SK-N-SH (cell line): Measurements from ENCODE around the gene CALHM1. TPM values are rescaled to one million over a fixed set of nuclear protein-coding genes. Genes with fewer than 3 reads are reported as not detected.
A peak's percentile ranks its signal among the peaks of the same experiment; 100 is the strongest.

Experiments used
- CTCF ChIA-PET: fragments of 300-600, 350-600 bp; formaldehyde crosslinking; extraction: SDS; loops from one replicate; lab custom pipeline; 2021; lab: Yijun Ruan, JAX
- POLR2A ChIA-PET: fragments of 350-600 bp; sonication (Branson Sonifier 250); formaldehyde crosslinking; extraction: SDS; loops from one replicate; lab custom pipeline; 2020; ENCODE audit warnings: antibody characterized with exemption, inconsistent platforms; lab: Yijun Ruan, JAX
- DNase-seq: peaks from one replicate; pipeline ENCODE4 v3.0.0; 2012
- H2AFZ ChIP-seq: fragments of 200-600 bp; sonication (generic); 2 replicates; pipeline ENCODE4 v1.8.1; 2016; ENCODE audit warnings: antibody characterized with exemption, mild to moderate bottlenecking, low read depth
- H3F3A ChIP-seq: fragments of 200-600 bp; sonication (generic); replicated peaks from 2 replicates; pipeline ENCODE3; 2016; ENCODE audit warnings: antibody characterized with exemption, mild to moderate bottlenecking; ENCODE audit not compliant: insufficient read depth
- H3K27ac ChIP-seq, 2 experiments: fragments of 200-500 bp in 1 of 2; fragments of 200-600 bp in 1 of 2; sonication (Bioruptor generic) in 1 of 2; sonication (generic), shearing (Covaris generic) in 1 of 2; 2 replicates each; pipeline versions ENCODE4 v1.5.1 to v1.6.1; 2014 to 2016; ENCODE audit warnings: low read depth in 2 of 2, inconsistent platforms in 1 of 2, low read length in 1 of 2, mild to moderate bottlenecking in 1 of 2, mixed read lengths in 1 of 2
- H3K27me3 ChIP-seq: fragments of 200-600 bp; sonication (generic), shearing (Covaris generic); 2 replicates; pipeline ENCODE4 v1.6.1; 2016; ENCODE audit warnings: mixed run types; ENCODE audit not compliant: insufficient read depth
- H3K36me3 ChIP-seq, 2 experiments: fragments of 200-500 bp in 1 of 2; fragments of 200-600 bp in 1 of 2; sonication (Bioruptor generic) in 1 of 2; sonication (generic) in 1 of 2; replicated peaks in 1 of 2; 2 replicates each; pipeline versions ENCODE3 to v1.5.1; 2014 to 2016; ENCODE audit warnings: low read length in 1 of 2, mild to moderate bottlenecking in 1 of 2; ENCODE audit not compliant: insufficient read depth in 2 of 2, control insufficient read depth in 1 of 2
- H3K4me1 ChIP-seq, 2 experiments: fragments of 200-500 bp in 1 of 2; fragments of 200-600 bp in 1 of 2; sonication (Bioruptor generic) in 1 of 2; sonication (generic), shearing (Covaris generic) in 1 of 2; 2 replicates each; pipeline versions ENCODE4 v1.5.1 to v1.6.1; 2014 to 2016; ENCODE audit warnings: low read depth in 1 of 2, low read length in 1 of 2, mixed run types in 1 of 2; ENCODE audit not compliant: insufficient read depth in 2 of 2, control insufficient read depth in 1 of 2
- H3K4me2 ChIP-seq: fragments of 200-600 bp; sonication (generic), shearing (Covaris generic); 2 replicates; pipeline ENCODE4 v1.6.1; 2017; ENCODE audit warnings: mixed run types
- H3K4me3 ChIP-seq, 2 experiments: fragments of 200-500 bp in 1 of 2; fragments of 200-600 bp in 1 of 2; sonication (Bioruptor generic) in 1 of 2; sonication (generic), shearing (Covaris generic) in 1 of 2; 2 replicates each; pipeline versions ENCODE4 v1.5.1 to v1.8.1; 2014 to 2016; ENCODE audit warnings: low read depth in 2 of 2, inconsistent platforms in 1 of 2, low read length in 1 of 2, mild to moderate bottlenecking in 1 of 2, mixed read lengths in 1 of 2, moderate library complexity in 1 of 2
- H3K79me2 ChIP-seq: fragments of 200-600 bp; sonication (generic); 2 replicates; pipeline ENCODE4 v1.8.1; 2017; ENCODE audit warnings: mild to moderate bottlenecking; ENCODE audit not compliant: insufficient read depth
- H3K9ac ChIP-seq: fragments of 200-600 bp; sonication (generic); 2 replicates; pipeline ENCODE4 v1.6.1; 2017; ENCODE audit warnings: mixed run types
- H3K9me2 ChIP-seq: fragments of 200-600 bp; sonication (generic); 2 replicates; pipeline ENCODE4 v1.6.1; 2017; ENCODE audit warnings: mixed run types
- H3K9me3 ChIP-seq: fragments of 200-600 bp; sonication (generic); 2 replicates; pipeline ENCODE4 v1.6.1; 2017; ENCODE audit warnings: mixed run types, mild to moderate bottlenecking, moderate library complexity
- H4K20me1 ChIP-seq: fragments of 200-600 bp; sonication (generic); 2 replicates; pipeline ENCODE4 v1.6.1; 2017; ENCODE audit warnings: mild to moderate bottlenecking, mixed run types; ENCODE audit not compliant: insufficient read depth
- EP300 ChIP-seq, 2 experiments: IDR thresholded peaks; 2 replicates each; pipeline versions ENCODE4 v1.4.0 to v1.6.1; 2012; ENCODE audit warnings: borderline replicate concordance in 1 of 2, low read depth in 1 of 2, low read length in 1 of 2
- FOSL2 ChIP-seq: IDR thresholded peaks from 2 replicates; pipeline ENCODE4 v1.4.0; 2012; ENCODE audit warnings: low read depth, mild to moderate bottlenecking, moderate library complexity, borderline replicate concordance
- GABPA ChIP-seq: IDR thresholded peaks from 2 replicates; pipeline ENCODE4 v1.4.0; 2012; ENCODE audit warnings: low read depth, mild to moderate bottlenecking
- GATA2 ChIP-seq: sonication (generic); formaldehyde crosslinking; IDR thresholded peaks from 2 replicates; pipeline ENCODE4 v1.5.0; 2020; ENCODE audit warnings: mild to moderate bottlenecking, missing genetic modification reagents
- JUND ChIP-seq: IDR thresholded peaks from 2 replicates; pipeline ENCODE4 v1.4.0; 2012
- MEF2A ChIP-seq: IDR thresholded peaks from 2 replicates; pipeline ENCODE4 v1.4.0; 2012; ENCODE audit warnings: low read depth, borderline replicate concordance
- MXI1 ChIP-seq: IDR thresholded peaks from 2 replicates; pipeline ENCODE4 v1.6.1; 2012; ENCODE audit warnings: mild to moderate bottlenecking, low read depth, low read length, improper control_type of control experiment
- NFIC ChIP-seq: IDR thresholded peaks from 2 replicates; pipeline ENCODE4 v1.4.0; 2012; ENCODE audit warnings: borderline replicate concordance
- RCOR1 ChIP-seq: fragments of 150-350 bp; IDR thresholded peaks from 2 replicates; pipeline ENCODE4 v1.6.1; 2017; ENCODE audit warnings: antibody characterized with exemption, low read length
- RXRA ChIP-seq: IDR thresholded peaks from 2 replicates; pipeline ENCODE4 v1.4.0; 2012; ENCODE audit warnings: low read depth, mild to moderate bottlenecking, borderline replicate concordance
- SIN3A ChIP-seq: IDR thresholded peaks from 2 replicates; pipeline ENCODE4 v1.6.1; 2012; ENCODE audit warnings: low read depth, mild to moderate bottlenecking, low read length, moderate library complexity, borderline replicate concordance
- SMC3 ChIP-seq: IDR thresholded peaks from 2 replicates; pipeline ENCODE4 v1.6.1; 2012; ENCODE audit warnings: low read depth, low read length, improper control_type of control experiment
- TAF1 ChIP-seq: IDR thresholded peaks from 2 replicates; pipeline ENCODE4 v1.6.1; 2012; ENCODE audit warnings: low read depth, mild to moderate bottlenecking, low read length, moderate library complexity, borderline replicate concordance
- TCF12 ChIP-seq: IDR thresholded peaks from 2 replicates; pipeline ENCODE4 v1.4.0; 2012
- YY1 ChIP-seq: IDR thresholded peaks from 2 replicates; pipeline ENCODE4 v1.4.0; 2012; ENCODE audit warnings: low read depth, mild to moderate bottlenecking
- WGBS: methylation state at CpG from one replicate; pipeline ENCODE4 v1.1.6; 2017; ENCODE audit warnings: low lambda C conversion rate; 5-methylcytosine and 5-hydroxymethylcytosine counted together
- polyA plus RNA-seq, 3 experiments: library from polyadenylated mRNA; depleted of rRNA; stranded (reverse); fragments of >200 nt; gene quantifications; 2 replicates each; pipeline ENCODE4 v1.2.3, GENCODE V29; 2012
- TF ChIP-seq, protein P1 (sequence below): IDR thresholded peaks from 2 replicates; pipeline ENCODE4; 2012
- TF ChIP-seq, protein P2 (sequence below): fragments of 150-350 bp; IDR thresholded peaks from 2 replicates; pipeline ENCODE4 v1.6.1; 2016; ENCODE audit warnings: mild to moderate bottlenecking, low read depth, low read length
- TF ChIP-seq, protein P3 (sequence below): fragments of 150-350 bp; IDR thresholded peaks from 2 replicates; pipeline ENCODE4 v1.6.1; 2017; ENCODE audit warnings: antibody characterized with exemption, low read length, low read depth, borderline replicate concordance
- TF ChIP-seq, protein P4 (sequence below): fragments of 200-600 bp; sonication (generic); IDR thresholded peaks from 2 replicates; pipeline ENCODE4 v1.6.1; 2017; ENCODE audit warnings: antibody characterized with exemption, mild to moderate bottlenecking, moderate library complexity
- TF ChIP-seq, protein P5 (sequence below): IDR thresholded peaks from 2 replicates; pipeline ENCODE4 v1.6.1; 2012; ENCODE audit warnings: mild to moderate bottlenecking, low read depth, low read length, moderate library complexity

The CALHM1 gene
- polyA plus RNA-seq, 1 of the 3 experiments (the other 2 are of a cell fraction) = not detected

DNA sequence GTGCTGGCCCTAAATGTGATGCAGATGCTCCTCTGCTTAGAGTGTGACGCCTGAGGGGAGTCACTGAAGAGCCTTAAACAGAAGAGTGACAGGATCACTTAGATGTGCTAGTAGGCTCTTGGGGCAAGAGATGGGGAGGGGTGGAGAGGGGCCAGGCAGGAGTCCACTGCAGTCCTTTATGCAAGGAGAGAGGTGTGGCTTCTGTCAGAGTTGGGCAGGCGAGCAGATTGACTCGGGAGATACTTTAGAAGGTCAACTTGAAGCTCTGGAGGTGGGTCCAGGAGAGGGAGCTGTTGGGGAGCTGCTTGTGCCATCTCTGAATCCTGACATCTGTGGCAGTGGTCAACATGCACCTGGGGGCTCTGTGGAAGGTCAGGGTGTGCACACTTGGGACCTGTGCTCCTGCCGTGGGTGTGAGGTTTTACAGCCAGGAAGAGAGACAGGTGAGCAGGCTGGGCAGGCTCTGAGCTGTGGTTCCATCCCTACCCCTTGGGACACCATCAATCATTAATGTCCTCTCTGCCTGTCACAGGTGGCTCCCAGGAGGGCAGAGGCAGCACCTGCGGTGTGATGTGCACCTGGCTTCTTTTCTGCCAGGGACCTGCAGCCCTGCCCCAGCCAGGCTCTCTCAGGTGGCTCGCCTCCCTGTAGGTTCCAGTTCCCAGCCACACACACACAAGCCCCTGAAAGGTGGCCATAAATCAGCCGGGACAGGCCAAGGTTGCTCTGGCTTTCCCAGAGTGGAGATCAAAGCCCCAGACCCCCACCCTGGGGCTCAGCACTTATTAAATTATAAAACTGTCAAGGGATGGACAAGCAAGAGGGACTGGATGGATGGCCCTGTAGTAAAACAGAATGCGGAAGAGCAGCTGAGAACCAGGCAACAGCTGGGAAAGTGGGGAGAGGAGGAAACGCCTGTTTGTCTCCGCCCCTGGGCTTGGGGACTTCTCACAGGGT, 48.8 kb upstream of the CALHM1 start (continued):
- TF ChIP-seq, protein P1, sequence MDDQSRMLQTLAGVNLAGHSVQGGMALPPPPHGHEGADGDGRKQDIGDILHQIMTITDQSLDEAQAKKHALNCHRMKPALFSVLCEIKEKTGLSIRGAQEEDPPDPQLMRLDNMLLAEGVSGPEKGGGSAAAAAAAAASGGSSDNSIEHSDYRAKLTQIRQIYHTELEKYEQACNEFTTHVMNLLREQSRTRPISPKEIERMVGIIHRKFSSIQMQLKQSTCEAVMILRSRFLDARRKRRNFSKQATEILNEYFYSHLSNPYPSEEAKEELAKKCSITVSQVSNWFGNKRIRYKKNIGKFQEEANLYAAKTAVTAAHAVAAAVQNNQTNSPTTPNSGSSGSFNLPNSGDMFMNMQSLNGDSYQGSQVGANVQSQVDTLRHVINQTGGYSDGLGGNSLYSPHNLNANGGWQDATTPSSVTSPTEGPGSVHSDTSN = no peak
- TF ChIP-seq, protein P2, sequence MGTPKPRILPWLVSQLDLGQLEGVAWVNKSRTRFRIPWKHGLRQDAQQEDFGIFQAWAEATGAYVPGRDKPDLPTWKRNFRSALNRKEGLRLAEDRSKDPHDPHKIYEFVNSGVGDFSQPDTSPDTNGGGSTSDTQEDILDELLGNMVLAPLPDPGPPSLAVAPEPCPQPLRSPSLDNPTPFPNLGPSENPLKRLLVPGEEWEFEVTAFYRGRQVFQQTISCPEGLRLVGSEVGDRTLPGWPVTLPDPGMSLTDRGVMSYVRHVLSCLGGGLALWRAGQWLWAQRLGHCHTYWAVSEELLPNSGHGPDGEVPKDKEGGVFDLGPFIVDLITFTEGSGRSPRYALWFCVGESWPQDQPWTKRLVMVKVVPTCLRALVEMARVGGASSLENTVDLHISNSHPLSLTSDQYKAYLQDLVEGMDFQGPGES = no peak
- TF ChIP-seq, protein P3, sequence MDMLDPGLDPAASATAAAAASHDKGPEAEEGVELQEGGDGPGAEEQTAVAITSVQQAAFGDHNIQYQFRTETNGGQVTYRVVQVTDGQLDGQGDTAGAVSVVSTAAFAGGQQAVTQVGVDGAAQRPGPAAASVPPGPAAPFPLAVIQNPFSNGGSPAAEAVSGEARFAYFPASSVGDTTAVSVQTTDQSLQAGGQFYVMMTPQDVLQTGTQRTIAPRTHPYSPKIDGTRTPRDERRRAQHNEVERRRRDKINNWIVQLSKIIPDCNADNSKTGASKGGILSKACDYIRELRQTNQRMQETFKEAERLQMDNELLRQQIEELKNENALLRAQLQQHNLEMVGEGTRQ = no peak
- TF ChIP-seq MXI1 = no peak
- TF ChIP-seq FOSL2 = no peak
- peak in 1 of 2 experiments; percentile 41; a peak in 1 of 4 replicates for TF ChIP-seq EP300 (IDR thresholded peaks at IDR 0.05; ENCODE audit: borderline replicate concordance in 1 of 2, low read depth in 1 of 2, low read length in 1 of 2)
- no peak for TF ChIP-seq JUND
- TF ChIP-seq, protein P4, sequence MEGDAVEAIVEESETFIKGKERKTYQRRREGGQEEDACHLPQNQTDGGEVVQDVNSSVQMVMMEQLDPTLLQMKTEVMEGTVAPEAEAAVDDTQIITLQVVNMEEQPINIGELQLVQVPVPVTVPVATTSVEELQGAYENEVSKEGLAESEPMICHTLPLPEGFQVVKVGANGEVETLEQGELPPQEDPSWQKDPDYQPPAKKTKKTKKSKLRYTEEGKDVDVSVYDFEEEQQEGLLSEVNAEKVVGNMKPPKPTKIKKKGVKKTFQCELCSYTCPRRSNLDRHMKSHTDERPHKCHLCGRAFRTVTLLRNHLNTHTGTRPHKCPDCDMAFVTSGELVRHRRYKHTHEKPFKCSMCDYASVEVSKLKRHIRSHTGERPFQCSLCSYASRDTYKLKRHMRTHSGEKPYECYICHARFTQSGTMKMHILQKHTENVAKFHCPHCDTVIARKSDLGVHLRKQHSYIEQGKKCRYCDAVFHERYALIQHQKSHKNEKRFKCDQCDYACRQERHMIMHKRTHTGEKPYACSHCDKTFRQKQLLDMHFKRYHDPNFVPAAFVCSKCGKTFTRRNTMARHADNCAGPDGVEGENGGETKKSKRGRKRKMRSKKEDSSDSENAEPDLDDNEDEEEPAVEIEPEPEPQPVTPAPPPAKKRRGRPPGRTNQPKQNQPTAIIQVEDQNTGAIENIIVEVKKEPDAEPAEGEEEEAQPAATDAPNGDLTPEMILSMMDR = peak; percentile 11; the same call in 1 of the 2 replicates
- no peak for TF ChIP-seq GABPA

DNA sequence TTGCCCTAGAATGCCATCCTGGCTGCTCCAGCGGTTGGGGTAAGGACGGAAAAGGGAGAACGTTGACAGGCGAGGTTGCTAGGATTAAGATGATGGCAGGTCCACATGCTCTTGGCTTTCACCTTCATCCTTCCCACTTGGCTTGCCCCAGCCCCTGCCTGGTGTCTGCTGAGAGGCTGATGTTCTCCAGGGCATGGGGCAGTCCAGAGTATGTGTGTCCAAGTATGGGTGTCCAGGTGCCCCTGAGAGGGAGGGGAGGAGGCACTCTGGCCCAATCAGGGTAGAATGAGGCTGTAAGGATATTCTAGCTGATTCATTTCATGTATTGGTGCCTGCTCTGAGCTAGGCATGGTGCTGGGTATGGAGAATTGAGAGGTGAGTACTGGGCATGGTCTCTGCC, 47.4 kb upstream of the CALHM1 start:
- no peak overlapping the region for H2AFZ ChIP-seq
- no peaks in the 10 kb centered on the region for H3K9me3 ChIP-seq
- peaks cover 5% of the 10 kb centered on the region for H3F3A ChIP-seq
- H3K79me2 ChIP-seq = no peaks in the 10 kb centered on the region
- peak; percentile 1 for DNase-seq
- H3K4me3 ChIP-seq = no peak overlapping the region
- H4K20me1 ChIP-seq = no peaks in the 10 kb centered on the region
- no peak overlapping the region for H3K27ac ChIP-seq
- H3K9me2 ChIP-seq = no peaks in the 10 kb centered on the region
- ChIA-PET POLR2A (no interaction called here), CTCF (interaction anchor here (0.8 to 2.3 kb wide), 3 partner anchors 13 to 90 kb away, joined by 3 to 7 read pairs (median 6); partner anchors contain the start of gene NEURL1)
- no peaks in the 10 kb centered on the region for H3K36me3 ChIP-seq
- WGBS = 95% methylated on average over 4 of the region's 4 CpGs
- no peak overlapping the region for H3K4me2 ChIP-seq
- peaks cover 13% of the 10 kb centered on the region for H3K27me3 ChIP-seq
- H3K9ac ChIP-seq = no peak overlapping the region
- peaks cover 6 to 40% of the 10 kb centered on the region in 2 experiments; a peak in 3 of 4 replicates for H3K4me1 ChIP-seq
- TF ChIP-seq TAF1 (no peak), TCF12 (no peak), MEF2A (no peak), NFIC (no peak), YY1 (no peak), RCOR1 (no peak), SMC3 (no peak), SIN3A (no peak), GATA2 (CRISPR knock-in tag) (no peak), RXRA (no peak)
- TF ChIP-seq, protein P5, sequence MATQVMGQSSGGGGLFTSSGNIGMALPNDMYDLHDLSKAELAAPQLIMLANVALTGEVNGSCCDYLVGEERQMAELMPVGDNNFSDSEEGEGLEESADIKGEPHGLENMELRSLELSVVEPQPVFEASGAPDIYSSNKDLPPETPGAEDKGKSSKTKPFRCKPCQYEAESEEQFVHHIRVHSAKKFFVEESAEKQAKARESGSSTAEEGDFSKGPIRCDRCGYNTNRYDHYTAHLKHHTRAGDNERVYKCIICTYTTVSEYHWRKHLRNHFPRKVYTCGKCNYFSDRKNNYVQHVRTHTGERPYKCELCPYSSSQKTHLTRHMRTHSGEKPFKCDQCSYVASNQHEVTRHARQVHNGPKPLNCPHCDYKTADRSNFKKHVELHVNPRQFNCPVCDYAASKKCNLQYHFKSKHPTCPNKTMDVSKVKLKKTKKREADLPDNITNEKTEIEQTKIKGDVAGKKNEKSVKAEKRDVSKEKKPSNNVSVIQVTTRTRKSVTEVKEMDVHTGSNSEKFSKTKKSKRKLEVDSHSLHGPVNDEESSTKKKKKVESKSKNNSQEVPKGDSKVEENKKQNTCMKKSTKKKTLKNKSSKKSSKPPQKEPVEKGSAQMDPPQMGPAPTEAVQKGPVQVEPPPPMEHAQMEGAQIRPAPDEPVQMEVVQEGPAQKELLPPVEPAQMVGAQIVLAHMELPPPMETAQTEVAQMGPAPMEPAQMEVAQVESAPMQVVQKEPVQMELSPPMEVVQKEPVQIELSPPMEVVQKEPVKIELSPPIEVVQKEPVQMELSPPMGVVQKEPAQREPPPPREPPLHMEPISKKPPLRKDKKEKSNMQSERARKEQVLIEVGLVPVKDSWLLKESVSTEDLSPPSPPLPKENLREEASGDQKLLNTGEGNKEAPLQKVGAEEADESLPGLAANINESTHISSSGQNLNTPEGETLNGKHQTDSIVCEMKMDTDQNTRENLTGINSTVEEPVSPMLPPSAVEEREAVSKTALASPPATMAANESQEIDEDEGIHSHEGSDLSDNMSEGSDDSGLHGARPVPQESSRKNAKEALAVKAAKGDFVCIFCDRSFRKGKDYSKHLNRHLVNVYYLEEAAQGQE = no peak
- TF ChIP-seq, protein P1 = no peak
